NCI-H510A (cell line): Measurements from ENCODE around the gene FKBP5.
"Not testable (repeated sequence)": the region's sequence is repeated elsewhere in the genome, so short reads cannot be mapped to it uniquely, and the experiment has no call there.

Experiments
- DNase-seq: peaks from one replicate; lab custom pipeline; 2025; lab: John Stamatoyannopoulos, UW

FKBP5 gene

GRCh38 chr6:35688605-35689322 lies at the start of gene FKBP5:
Gene FKBP5, minus strand, starts transcription at chr6:35688915. Its CDS starts 46,091 bp downstream, at chr6:35642824.
- peak; percentile 93 for DNase-seq

DNA sequence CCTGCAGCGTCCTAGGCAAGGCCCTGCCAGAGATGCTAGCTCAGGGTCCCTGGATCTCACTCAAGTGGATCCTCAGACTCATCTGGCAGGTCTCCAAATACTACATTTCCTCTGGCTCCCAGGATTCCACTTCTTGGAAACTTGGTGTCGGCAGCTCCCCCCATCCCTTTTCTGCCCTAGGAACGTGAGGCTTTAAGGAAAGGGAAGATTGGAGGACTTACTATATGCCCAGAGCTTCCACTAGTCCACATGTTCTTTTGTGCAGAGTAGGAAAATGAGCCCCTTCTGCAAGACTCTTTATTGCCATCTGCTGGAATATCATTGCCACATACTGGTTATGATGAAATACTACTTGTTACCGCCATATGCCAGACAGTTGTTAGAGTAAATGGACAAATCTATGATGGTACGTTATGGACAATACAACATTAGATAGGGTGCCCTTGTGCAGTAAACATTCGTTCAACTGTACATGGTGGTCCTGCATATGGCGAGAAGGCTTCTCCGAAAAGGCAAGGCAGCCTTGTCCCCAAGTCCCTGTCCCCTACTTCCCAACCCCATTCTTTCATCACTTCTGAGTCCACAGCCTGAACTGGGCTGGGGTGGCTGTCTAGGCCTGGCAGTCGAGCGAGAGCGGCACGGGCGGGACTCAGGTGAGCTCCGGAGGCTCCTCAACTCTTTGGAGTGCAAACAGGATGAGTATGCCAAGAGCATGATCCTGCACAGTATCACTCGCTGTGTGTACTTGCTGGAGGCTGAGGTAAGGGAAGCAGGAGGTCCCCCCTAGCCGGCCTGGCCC lies 48.9 kb upstream of the FKBP5 start:
- DNase-seq = peak; percentile 58

DNA sequence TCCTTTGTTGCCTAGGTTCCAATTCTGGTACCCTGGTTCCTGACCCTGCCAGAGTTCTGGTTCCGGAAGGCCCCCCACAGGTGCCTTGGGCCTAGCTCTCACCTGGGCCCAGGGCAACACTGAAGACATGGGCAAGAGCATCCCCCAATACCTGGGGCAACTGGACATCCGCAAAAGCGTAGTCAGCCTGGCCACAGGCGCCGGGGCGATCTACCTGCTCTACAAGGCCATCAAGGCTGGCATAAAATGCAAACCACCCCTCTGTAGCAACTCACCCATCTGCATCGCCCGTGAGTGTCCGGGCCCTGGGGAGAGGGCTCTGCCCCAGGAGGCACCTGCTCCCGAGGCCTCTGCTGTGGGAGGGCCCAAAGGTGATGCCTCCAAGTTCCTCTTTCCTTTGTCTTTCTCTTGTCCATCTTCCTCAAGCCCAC lies 48.3 kb upstream of the FKBP5 start, which contains the start of gene ARMC12:
ARMC12 (plus strand) TSS at position 51 of the 431 bp plus-strand sequence; CDS start at position 128, 77 bp downstream.
- no peak for DNase-seq

DNA sequence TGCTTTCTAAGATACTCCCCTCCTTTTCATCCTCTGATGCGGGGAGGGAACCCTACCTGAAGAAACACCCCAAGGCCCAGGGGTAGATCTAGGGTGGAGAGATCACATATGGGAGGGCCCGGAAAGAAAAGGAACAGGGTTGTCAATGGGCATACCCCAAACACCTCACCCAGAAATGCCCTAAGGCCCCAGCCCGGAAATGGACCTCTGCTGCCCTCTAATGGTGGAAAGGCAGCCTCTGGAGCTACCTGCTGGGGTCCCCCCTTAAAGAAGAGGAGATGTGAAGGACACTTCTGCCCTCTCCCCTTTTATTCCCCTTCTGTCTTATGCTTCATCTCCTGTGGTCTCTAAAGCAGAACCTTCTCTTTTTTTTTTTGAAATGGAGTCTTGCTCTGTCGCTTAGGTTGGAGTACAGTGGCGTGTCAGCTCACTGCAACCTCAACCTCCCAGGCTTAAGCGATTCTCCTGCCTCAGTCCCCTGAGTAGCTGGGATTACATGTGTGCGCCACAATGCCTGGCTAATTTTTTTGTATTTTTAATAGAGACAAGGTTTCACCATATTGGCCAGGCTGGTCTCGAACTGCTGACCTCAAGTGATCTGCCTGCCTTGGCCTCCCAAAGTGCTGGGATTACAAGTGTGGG lies 47.7 kb upstream of the FKBP5 start:
- DNase-seq = no peak

DNA sequence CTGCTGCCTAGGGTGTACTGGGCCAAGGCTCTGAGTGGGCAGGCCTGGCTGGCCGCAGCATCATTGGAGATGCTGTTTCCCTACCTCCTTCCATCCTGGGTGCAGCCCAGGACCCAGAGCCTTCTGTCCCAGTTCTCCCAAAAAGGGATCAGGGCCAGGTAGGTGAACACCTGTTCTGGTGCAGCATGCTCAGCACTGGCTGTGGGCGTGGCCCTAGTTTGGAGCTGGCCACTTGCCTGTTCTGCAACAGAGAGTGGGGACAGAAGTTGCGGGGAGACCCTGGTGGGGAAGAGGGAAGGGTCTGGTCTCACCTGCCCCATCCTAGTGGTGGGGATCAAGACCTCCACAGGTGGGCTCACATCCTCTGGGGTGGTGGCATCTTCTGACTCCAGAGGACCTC lies 46.7 kb upstream of the FKBP5 start:
- DNase-seq = no peak

- DNase-seq = not testable (repeated sequence)
Measured at GRCh38 chr6:35734319-35734718, 45.6 kb upstream of the FKBP5 start.

- DNase-seq = no peak
Measured at GRCh38 chr6:35733633-35734032, 44.9 kb upstream of the FKBP5 start.

DNA sequence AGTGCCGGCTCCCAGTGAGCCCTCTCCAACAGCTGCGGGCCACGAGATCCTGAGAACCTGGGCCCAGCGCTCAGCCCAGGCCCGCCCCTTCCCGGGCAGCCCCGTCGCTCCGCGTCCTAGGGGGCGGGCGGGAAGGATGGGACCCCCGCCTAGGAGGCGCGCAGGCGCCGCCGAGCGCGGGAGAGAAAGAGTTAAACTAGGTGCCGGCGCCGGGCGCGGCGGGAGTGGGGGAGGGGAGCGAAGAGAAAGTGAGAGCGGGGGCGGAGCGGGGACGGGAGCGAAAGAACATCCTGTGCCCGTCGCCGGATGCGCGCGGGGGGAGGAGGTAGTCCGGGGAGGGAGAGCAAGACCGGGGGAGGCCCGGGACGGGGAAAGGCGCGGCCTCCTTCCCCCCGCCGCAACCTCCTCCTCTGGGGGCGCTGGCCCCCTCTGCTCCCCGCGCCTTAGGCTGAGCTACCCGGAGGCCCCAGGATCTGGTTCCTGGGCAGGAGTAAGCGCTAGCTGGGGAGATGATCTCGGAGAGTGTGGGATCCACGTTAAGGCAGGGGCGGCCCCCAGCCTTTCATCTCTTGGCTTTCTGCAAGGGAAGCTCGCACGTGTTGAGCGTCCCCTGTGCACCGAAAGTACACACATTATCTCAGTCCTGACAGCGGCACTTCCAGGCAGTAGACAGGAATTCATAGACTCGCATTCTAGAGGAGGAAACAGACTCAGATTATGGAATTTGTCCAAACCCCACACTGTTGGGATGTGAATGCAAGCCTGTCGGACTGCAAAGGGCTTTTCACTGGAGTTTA lies 43.2 kb upstream of the FKBP5 start:
- DNase-seq = peak; percentile 96

DNA sequence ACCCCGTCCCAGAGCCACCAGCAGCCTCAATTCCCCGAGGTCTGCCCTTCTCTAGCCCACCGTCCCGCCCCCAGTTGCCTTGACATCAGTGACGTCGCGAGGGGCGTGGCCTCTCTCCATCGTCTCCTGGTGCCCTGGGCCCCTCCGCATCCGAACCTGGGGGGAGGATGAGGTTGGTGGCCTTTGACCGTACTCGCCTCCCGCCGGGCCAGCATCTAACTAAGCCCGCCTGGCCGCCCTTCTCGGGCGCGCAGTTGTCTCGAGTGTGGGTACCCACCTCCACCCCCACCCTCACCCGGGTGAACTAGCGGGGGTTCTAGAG lies 42.7 kb upstream of the FKBP5 start:
- DNase-seq = peak; percentile 92

DNA sequence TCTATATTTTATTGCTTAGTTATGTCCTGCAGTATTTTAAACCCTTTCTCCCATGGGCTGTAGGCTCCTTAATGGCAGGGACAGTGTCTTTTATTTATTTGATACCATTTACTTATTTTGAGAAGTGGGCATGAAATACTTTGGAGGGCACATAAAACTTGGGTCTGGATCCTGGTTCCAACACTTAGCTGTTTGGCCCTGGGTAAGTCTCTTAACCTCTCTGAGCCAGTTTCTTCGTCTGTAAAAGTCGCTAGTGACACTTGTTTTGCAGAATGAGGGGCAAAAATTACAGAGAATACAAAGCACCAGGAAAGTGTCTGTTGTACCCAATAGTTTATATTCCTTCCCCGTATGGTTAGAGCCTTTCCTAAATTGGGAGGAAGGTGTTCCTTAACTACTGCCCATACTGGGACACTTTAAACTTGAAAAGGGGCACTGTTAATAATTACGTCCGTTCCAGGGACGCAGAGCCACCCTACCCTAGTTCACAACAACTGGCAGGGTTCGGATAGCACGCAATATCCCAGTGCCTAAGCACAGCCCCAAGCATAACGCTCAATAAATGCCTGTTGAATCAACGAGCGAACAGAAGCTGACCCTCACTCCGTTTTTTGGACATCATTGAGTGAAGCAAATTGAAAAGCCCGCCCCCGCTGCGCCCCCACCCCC lies 42.2 kb upstream of the FKBP5 start:
- DNase-seq = no peak

DNA sequence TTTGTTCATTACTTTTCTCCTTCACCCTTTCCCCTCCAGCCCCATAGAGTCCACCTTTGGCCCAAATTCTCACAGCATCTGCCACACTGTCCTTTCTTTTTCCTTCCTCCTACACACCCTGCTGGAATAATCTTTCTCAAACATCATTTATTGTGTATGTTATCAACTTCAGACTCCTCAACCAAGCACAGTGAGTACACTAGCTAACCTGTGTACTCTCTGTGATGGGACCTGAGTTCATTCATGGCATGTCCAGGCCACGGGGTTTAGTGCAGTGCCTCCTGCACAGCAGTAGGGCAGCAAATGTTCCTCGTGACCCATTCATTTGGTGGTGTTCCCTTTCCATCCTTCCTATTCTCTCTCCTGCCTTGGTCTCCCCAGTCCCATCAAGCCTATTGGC lies 41.0 kb upstream of the FKBP5 start:
- DNase-seq = no peak

GRCh38 chr6:35728683-35729678 lies 40.3 kb upstream of the FKBP5 start:
- peak; percentile 55 for DNase-seq

GRCh38 chr6:35727935-35728682 lies 39.4 kb upstream of the FKBP5 start:
- peak; percentile 88 for DNase-seq

- peak; percentile 80 for DNase-seq
Measured at GRCh38 chr6:35727231-35727934, 38.7 kb upstream of the FKBP5 start.

DNA sequence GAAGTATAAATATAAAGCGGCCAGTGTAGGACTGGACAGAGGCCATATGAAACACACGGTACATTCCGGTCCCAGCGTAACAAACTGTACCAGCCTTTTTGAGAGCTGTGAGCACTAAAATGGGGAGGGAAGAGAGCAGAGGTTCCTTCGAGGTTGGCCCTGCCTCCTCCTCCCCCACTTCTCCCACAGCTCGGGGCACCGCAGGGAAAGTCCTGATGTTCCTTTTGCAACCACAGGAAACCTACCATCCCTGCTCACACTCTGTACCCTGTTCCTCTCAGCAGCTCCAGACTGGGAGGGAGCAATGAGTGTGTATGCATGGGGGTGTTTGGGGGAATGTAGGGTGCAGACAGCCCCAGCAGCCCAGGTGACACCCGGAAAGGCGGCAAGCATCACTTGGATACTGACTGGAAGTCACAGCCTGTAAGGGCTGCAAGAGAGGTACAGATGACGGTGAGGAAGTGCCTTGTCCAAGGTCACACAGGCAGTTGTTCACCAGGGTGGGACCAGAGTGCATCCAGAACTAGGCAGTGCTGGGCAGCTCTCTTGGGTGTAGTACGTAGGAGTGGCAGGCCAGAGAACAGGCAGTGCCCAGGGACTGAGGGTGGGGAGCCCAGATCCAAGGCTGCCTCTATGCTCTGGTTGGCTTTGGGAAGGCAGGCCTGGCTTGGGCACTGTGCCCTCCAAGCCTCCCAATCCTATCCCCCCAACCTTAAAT lies 37.2 kb upstream of the FKBP5 start:
- no peak for DNase-seq

- DNase-seq = no peak
Measured at GRCh38 chr6:35725081-35725708, 36.5 kb upstream of the FKBP5 start.

GRCh38 chr6:35724471-35724870 lies 35.8 kb upstream of the FKBP5 start:
- no peak for DNase-seq

DNA sequence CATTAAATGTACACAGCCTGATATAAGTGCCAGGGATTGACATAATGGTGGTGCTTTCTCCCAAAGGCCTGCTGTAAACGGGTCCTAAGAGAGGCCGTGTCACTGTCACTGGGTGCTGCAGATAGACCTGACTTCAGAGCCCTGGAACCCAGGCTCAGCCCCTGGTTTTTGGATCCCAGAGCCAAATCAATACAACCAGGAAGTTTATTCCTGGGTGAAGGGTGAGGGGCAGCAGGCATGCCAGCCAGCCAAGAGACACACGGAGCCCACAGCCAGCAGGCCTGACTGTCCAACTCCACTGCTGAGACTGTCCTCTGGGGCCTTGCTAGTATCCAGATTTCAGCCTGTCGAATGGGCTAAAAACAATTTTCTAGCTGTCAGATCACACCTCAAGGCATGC lies 35.3 kb upstream of the FKBP5 start:
- DNase-seq = no peak
